ENCODE data around the gene TTC16.
"Not testable (repeated sequence)": the region's sequence is repeated elsewhere in the genome, so short reads cannot be mapped to it uniquely, and the experiment has no call there.

The TTC16 gene

DNA sequence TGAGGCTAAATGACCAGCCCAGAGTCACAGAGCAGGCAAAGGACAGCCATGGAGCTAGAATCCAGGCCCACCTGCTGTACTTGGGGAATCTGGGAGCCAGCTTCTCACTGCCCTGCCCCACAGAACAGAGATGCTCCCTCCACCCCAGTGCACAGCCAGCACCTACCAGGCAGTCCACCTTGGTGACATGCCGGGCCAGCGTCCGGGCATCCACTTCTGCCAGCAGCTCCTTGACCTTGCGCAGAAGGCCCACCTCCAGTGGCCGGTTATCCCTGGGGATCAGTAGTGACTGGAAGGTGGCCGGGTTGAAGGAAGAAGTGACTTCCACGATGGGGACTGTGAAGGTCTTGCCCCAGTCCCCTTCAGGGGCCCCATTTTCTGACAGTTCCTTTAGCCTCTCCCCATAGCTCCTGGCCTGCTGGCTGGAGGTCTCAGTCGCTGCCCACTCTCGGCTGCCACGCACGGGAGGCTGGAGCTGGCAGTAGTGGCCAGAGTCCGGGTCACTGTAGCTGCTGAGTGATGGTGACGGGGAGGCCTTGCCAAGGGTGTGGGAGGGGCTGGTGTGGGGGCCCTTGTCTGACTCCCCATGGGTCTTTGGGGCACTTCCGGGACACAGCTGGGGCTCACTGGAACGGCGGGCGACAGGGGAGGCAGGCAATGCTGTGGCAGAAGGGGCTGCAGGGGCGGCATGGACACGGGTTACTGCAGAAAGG, 28.7 kb downstream of the TTC16 start:
- no peak for DNase-seq (ENCODE audit: low spot score)

- DNase-seq (ENCODE audit: low spot score): peak; percentile 20
These were observed 31.2 kb downstream of the TTC16 start for GRCh38 chr9:127746959-127747569.

DNA sequence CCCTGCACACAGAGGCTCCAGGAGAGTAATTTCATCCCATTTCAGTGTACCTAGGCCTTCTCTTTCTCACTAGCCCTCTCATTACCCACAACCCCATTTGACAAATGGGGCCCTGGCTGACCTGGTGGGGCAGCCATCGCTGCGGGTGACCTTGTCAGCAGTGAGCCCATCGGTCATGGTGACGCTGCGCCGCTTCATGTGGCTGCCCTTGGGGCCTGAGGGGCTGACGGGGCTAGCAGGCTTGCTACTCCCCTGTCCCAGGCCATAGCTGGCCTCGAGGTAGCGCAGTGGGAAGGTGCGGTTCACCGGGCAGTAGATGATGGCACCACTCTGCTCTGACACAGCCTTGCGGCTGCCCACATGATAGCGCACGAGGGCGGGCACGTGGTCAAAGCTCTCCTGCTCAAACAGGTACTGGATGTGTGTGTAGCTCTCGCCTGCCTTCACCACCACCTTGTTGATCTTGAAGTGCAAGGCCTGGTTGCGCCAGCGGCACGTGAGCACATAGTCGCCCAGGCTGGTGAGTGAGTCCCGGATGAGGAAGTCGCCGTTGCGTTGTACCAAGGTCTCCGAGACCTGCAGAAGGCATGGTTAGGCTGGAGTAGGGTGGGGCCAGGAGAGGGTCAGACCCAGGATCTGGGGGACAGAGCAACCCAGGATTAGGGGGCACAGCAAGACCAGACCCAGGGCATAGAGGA, 33.4 kb downstream of the TTC16 start:
- no peak for DNase-seq (ENCODE audit: low spot score)

- no peak for DNase-seq (ENCODE audit: low spot score)
These were observed 35.6 kb downstream of the TTC16 start for GRCh38 chr9:127751269-127752054.

- DNase-seq (ENCODE audit: low spot score): no peak
These were observed 37.3 kb downstream of the TTC16 start for GRCh38 chr9:127753148-127753547.

- DNase-seq (ENCODE audit: low spot score): no peak
These were observed 37.7 kb downstream of the TTC16 start for GRCh38 chr9:127753622-127754021.

DNA sequence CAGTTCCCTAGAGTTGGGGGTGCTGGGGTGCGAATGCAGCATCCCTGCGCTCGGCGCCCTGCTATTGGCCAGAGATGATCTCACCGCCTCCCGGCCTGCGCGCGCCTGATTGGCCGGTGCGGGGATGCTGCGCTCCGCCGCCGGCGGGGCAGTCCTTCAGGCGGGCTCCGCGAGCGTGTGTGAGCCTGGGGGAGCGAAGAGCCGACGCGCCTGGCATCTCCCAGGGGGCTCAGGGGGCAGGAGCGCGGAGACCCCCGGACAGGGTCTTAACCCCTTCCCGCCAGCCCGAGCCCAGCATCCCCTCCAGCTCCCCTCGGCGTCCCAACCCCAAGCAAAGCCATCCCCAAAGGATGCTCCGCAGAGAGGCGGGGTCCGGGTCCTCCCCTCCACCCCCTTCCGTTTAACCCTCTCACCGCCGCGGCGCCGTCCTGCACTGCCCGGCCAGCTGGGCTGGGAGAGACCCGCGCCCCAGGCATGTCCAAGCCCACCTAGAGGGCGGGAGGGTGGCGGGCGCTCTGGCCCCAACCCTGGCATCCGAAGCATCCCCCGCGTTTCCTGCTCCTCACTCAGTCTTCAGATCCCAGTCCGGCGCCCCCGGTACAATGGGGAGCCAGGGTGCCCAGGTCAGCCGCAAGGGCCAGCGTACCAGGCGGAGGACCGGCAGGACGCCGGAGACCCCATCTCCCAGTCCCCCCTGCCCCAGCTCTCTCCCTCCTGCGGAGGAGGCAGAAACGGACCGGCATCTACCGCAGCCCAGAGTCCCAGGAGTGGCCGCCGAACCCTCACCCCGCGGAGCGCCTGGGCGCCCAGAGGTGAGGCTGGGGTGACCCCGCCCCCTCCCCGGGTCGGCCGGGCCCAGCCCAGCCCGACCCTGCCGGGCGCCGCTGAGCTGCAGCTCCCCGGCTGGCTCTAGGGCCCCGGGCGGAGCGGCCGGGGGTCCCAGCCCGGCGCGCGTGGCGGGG, 38.5 kb downstream of the TTC16 start:
- DNase-seq (ENCODE audit: low spot score): no peak

DNA sequence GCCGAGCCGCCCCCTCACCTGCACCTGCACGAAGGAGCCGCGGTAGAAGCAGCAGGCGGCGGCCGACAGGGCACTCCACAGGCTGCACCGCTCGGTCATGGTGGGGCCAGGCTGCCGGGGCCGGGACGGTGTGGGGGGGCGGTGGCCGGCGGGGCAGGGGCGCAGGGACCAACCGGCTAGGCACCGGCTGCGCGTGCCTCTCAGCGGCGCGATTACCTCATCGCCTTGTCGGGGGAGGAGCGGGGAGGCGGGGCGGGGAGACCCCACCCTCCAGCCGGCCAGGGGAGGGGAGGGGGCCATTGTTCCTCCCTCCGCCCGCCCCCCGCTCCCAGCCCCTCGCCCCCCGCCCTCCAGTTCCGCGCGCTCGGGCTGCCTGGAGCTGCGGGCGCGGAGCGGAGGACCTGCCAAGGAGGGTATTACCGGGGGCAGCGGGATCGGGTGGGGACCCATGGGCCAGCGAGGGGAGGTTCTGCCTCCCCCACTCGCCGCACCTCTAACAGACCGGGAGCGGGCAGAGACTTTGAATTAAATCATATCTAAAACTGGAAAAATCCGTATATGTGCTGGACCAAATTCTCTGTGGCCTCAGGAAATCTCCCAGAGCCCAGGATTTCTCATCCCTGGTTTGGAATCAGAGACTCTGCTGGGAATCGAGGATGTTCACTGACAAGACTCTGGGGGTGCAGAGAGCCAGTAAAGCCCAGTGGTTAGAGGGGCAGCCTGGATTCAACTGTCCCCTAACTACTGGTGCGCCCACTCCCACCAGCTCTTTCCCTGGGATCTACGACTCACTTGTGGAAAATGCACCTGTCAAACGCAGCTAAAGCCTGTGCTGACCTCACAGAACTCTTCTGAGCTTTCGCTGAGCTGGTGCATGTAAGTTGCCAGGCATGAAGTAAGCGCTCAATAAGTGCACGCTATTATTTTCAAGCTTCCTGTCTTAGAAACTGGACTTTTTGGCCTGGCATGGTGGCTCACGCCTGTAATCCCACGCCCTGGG, 39.5 kb downstream of the TTC16 start:
- DNase-seq (ENCODE audit: low spot score): no peak

DNA sequence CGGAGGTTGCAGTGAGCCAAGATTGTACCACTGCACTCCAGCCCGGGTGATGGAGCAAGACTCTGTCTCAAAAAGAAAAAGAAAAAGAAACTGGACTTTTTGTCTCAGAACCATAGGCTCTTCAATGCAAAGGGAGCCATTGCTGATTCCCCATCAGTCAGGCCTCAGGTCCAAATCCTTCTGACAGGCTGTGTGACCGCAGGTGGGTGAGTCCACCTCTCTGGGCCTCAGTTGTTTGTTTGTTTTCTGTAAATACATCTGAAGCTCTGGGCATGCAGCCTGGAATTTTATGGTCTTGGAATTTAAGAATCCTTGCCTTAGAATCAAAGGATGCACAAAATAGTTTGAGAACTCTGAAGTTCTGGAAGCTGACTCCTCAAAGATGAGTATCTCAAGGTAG, 40.4 kb downstream of the TTC16 start:
- DNase-seq (ENCODE audit: low spot score): no peak

- not testable (repeated sequence) for DNase-seq (ENCODE audit: low spot score)
These were observed 40.9 kb downstream of the TTC16 start for GRCh38 chr9:127756776-127757175.

DNA sequence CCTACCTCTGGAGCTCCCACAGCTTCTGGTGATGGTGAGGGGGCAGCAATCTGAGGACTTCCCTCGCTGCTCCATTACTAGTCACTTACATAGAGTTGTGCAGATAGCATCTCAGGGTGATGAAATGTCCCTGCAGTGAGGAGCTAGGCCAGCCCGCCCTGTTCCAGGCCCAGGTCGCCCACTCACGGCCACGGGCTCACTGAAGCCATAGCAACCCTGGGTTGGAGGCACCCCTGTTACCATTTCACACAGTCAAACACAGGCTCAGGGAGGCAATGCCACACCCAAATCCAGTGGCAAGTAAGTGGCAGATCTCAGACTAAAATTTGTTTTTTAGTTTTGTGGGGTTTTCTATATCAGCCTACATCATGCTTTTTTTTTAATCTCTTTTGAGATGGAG, 43.0 kb downstream of the TTC16 start:
- no peak for DNase-seq (ENCODE audit: low spot score)

DNA sequence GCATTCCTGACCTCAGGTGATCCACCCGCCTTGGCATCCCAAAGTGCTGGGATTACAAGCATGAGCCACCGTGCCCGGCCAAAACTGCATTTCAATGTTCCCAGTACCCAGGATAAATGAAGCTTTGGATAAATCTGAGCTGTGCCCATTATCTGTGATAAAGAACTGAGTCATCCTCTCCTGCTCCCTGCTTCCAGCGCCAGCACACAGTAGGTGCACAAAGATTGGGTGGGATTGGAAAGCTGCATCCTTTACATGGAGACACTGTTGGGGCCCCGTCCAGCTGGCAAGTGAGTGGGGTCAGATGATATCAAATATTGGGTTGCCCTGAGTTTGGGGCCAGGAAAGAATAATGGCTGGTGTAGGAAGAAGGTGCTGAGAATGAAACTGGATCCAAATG, 45.2 kb downstream of the TTC16 start:
- no peak for DNase-seq (ENCODE audit: low spot score)

- DNase-seq (ENCODE audit: low spot score): no peak
These were observed 45.6 kb downstream of the TTC16 start for GRCh38 chr9:127761491-127761956.

DNA sequence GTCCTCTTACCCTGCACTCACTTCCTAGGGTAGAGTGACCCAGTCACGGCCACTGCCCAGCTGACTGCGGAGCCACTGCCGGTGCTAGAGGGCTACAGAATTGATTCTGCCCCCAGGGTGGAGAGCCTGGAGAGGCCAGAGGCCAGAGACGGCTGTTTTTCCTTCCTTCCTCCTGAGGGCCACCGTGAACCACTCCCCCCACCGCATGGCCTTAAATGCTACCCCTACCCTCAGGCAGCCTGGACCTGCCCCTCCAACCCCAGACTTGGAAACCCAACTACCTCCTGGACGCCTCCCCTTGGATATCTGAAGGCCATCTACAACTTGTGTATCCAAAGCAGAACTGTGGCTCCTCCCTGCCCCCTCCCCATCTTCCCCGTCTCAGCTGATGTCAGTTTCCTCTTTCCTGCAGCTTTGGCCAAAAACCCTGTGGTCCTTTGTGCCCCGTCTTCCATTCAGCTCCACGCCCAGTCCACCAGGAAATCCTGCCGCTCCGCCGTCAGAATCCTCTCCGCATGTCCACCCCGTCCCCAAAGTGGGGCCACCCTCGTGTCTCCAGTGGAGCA, 46.3 kb downstream of the TTC16 start:
- DNase-seq (ENCODE audit: low spot score): no peak

- DNase-seq (ENCODE audit: low spot score): no peak
These were observed 48.1 kb downstream of the TTC16 start for GRCh38 chr9:127763918-127764384.

GRCh38 chr9:127765418-127765817, 49.5 kb downstream of the TTC16 start:
- DNase-seq (ENCODE audit: low spot score): no peak

- DNase-seq (ENCODE audit: low spot score): no peak
These were observed 51.5 kb downstream of the TTC16 start for GRCh38 chr9:127767410-127767809.

- DNase-seq (ENCODE audit: low spot score): no peak
These were observed 52.0 kb downstream of the TTC16 start for GRCh38 chr9:127767909-127768331.

GRCh38 chr9:127768698-127769097, 52.8 kb downstream of the TTC16 start:
- no peak for DNase-seq (ENCODE audit: low spot score)
